Measurements from ENCODE around the gene CIDEB.

GRCh38 chr14:24330973-24331674, 23.3 kb upstream of the CIDEB start:
- TF ChIP-seq, protein P1, sequence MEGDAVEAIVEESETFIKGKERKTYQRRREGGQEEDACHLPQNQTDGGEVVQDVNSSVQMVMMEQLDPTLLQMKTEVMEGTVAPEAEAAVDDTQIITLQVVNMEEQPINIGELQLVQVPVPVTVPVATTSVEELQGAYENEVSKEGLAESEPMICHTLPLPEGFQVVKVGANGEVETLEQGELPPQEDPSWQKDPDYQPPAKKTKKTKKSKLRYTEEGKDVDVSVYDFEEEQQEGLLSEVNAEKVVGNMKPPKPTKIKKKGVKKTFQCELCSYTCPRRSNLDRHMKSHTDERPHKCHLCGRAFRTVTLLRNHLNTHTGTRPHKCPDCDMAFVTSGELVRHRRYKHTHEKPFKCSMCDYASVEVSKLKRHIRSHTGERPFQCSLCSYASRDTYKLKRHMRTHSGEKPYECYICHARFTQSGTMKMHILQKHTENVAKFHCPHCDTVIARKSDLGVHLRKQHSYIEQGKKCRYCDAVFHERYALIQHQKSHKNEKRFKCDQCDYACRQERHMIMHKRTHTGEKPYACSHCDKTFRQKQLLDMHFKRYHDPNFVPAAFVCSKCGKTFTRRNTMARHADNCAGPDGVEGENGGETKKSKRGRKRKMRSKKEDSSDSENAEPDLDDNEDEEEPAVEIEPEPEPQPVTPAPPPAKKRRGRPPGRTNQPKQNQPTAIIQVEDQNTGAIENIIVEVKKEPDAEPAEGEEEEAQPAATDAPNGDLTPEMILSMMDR (IDR thresholded peaks at IDR 0.05; ENCODE audit: low read length), result no peak
- no peak for TF ChIP-seq EZH2 (optimal IDR thresholded peaks at IDR 0.05; ENCODE audit: low read depth, low read length)

Measured in MM.1S (cell line).